Fibroblast of peridontal ligament (primary cell): ENCODE results near the gene BORA.
"Not testable (repeated sequence)": the region's sequence is repeated elsewhere in the genome, so short reads cannot be mapped to it uniquely, and the experiment has no call there.

Experiments
- DNase-seq: peaks from one replicate; pipeline ENCODE4 v3.0.0-alpha.2; 2010; ENCODE audit errors: extremely low read depth

The BORA gene

GRCh38 chr13:72763411-72763810, 35.7 kb downstream of the BORA start:
- peak; percentile 44 for DNase-seq

- peak; percentile 18 for DNase-seq
Measured at GRCh38 chr13:72774019-72774418, 46.3 kb downstream of the BORA start.

- peak; percentile 97 for DNase-seq
Measured at GRCh38 chr13:72781451-72782439, 54.0 kb downstream of the BORA start, which contains the start of the genes DIS3 and PIBF1. Gene DIS3, minus strand, starts transcription at chr13:72781900. Its CDS starts 68 bp downstream, at chr13:72781832. Gene PIBF1, plus strand, starts transcription at chr13:72782133. Its CDS starts 1,337 bp downstream, at chr13:72783470.

GRCh38 chr13:72782717-72783116, 55.0 kb downstream of the BORA start:
- DNase-seq = peak; percentile 29

GRCh38 chr13:72784679-72785078, 57.0 kb downstream of the BORA start:
- not testable (repeated sequence) for DNase-seq

GRCh38 chr13:72788831-72789230, 61.1 kb downstream of the BORA start:
- DNase-seq = no peak

- DNase-seq = no peak
Measured at GRCh38 chr13:72792640-72793039, 64.9 kb downstream of the BORA start.

GRCh38 chr13:72798817-72799216, 71.1 kb downstream of the BORA start:
- DNase-seq = no peak

GRCh38 chr13:72804301-72804700, 76.6 kb downstream of the BORA start:
- no peak for DNase-seq
